Measurements from ENCODE around the gene TMC4. TPM values are rescaled to one million over a fixed set of nuclear protein-coding genes. Genes with fewer than 3 reads are reported as not detected.

TMC4 gene
- polyA plus RNA-seq, 4 donors, result 27.1 to 48.0 (median 36.6) TPM

- DNase-seq (ENCODE audit: low read depth in 4 of 4, low spot score in 2 of 4), result no peak
These were observed 16.0 kb downstream of the TMC4 start for GRCh38 chr19:54156953-54157352.

GRCh38 chr19:54156490-54156889 is 16.5 kb downstream of the TMC4 start:
- no peak for DNase-seq (ENCODE audit: low read depth in 4 of 4, low spot score in 2 of 4)

- no peak for DNase-seq (ENCODE audit: low read depth in 4 of 4, low spot score in 2 of 4)
These were observed 17.3 kb downstream of the TMC4 start for GRCh38 chr19:54155694-54156093.

GRCh38 chr19:54154603-54155345 is 18.2 kb downstream of the TMC4 start:
- no peak for DNase-seq (ENCODE audit: low read depth in 4 of 4, low spot score in 2 of 4)

- no peak for DNase-seq (ENCODE audit: low read depth in 4 of 4, low spot score in 2 of 4)
These were observed 19.1 kb downstream of the TMC4 start for GRCh38 chr19:54153731-54154326.

- DNase-seq (ENCODE audit: low read depth in 4 of 4, low spot score in 2 of 4), result no peak
These were observed 20.0 kb downstream of the TMC4 start for GRCh38 chr19:54152878-54153524.

GRCh38 chr19:54152267-54152666 is 20.7 kb downstream of the TMC4 start:
- DNase-seq (ENCODE audit: low read depth in 4 of 4, low spot score in 2 of 4), result no peak

DNA sequence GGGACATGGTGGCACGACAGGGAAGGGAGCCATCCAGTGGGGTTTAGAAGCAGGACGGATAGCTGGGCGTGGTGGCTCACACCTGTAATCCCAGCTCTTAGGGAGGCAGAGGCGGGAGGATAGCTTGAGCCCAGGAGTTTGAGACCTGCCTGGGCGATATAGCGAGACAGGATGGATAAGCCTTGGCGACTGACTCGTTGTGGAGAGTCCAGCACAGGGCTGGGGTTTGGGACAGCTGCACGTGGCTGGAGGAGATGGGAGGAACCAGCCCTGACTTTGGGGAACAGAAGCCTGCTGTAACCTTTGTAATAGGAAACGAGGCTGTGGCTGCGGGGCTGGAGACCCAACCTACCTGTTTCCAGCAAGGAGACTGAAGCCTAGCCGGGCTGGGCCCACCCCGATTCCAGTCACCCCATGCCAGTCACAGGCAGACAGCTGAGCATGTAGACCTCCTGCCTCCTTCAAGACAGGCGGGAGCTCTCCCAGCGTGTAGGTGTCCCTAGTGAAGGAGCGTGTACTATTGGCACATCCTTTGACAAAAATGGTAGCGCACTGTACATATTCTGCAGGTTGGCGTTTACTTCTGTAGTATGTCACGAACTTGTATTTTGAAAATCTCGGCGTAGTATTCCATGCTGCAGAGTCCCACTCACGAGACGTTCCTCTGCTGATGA is 21.5 kb downstream of the TMC4 start:
- DNase-seq (ENCODE audit: low read depth in 4 of 4, low spot score in 2 of 4), result no peak

GRCh38 chr19:54149021-54149812 is 23.7 kb downstream of the TMC4 start:
- no peak for DNase-seq (ENCODE audit: low read depth in 4 of 4, low spot score in 2 of 4)

- DNase-seq (ENCODE audit: low read depth in 4 of 4, low spot score in 2 of 4), result no peak
These were observed 24.8 kb downstream of the TMC4 start for GRCh38 chr19:54148158-54148557.

GRCh38 chr19:54147676-54148075 is 25.3 kb downstream of the TMC4 start:
- no peak for DNase-seq (ENCODE audit: low read depth in 4 of 4, low spot score in 2 of 4)

DNA sequence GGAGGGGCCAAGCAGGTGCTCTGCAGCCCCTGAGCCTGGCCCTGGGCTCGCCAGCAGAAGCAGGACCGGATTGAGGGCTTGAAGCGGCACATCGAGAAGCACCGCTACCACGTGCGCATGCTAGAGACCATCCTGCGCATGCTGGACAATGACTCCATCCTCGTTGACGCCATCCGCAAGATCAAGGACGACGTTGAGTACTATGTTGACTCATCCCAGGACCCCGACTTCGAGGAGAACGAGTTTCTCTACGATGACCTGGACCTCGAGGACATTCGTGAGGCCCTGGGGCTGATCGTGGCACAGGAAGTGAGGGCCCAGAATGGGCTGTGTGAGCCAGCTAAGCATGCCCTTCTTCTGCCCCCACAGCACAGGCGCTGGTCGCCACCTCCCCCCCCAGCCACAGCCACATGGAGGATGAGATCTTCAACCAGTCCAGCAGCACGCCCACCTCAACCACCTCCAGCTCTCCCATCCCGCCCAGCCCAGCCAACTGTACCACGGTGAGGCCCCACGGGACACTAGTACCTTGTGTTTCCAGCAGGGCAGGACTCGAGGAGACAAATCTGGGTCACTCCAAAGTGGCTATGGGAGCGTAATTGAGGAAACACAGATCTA is 27.3 kb downstream of the TMC4 start:
- no peak for DNase-seq (ENCODE audit: low read depth in 4 of 4, low spot score in 2 of 4)

- no peak for DNase-seq (ENCODE audit: low read depth in 4 of 4, low spot score in 2 of 4)
These were observed 30.7 kb downstream of the TMC4 start for GRCh38 chr19:54142166-54142780.

DNA sequence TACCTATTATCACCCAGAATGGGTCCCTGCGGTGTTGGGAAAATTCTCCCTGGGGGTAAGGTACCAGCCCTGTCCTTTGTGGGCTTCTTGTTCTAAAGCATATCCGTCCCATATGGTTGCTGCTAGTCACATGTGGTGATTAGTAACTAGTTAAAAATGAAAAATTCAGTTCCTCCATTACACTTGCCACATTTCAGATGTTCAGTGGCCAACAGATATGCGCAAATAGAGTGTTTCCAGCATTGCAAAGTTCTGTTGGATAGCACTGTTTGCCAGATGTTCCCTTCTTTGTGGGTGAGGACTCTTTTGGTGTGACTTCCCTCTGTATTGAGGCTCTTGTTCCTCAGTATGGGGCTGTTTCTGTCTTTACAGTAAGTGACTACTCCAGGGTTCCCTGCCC is 31.6 kb downstream of the TMC4 start:
- no peak for DNase-seq (ENCODE audit: low read depth in 4 of 4, low spot score in 2 of 4)

DNA sequence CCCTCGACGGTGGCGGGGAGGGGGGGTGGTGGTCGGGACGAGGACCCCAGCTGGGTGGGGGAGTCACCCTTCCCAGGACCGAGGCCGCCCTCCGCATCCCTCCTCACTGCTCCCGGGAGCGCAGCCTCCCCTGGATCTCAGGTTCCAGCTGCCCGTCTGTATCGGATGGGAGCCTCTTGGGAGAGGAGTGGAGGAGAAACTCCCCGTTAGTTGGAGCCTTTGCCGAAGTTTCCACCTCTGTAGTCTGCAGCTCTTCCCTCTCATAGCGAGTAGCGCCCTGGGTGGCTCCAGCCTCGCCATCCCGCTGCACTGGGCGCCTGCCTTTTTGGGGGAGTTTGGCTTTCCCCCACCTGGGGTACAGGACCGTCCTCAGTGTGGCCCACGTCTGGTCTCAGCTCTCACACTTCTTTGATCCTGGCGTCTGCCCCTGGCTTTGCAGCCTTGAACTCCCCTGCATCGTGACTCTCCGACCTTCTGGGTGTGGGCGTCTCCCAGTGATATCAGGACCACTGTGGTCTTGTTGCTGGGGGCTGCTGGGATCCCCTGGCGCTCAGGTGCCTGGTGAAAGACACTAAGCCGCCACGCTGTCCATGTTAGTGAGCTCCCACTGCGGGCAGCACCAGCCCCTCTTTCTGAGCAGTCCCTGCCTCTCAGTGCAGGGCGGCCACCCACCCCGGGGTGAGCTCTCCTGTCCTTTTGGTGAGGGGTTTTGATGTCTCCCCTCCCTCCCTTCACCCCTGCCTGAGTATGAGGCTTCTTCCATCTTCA is 34.3 kb downstream of the TMC4 start:
- DNase-seq (ENCODE audit: low read depth in 4 of 4, low spot score in 2 of 4), result no peak

- DNase-seq (ENCODE audit: low read depth in 4 of 4, low spot score in 2 of 4), result no peak
These were observed 35.1 kb downstream of the TMC4 start, which contains the start of gene CNOT3 for GRCh38 chr19:54137699-54138488. TSS of gene CNOT3 (plus strand) at chr19:54137762. CDS start at chr19:54142979, 5,217 bp downstream.

GRCh38 chr19:54136864-54137698 is 35.9 kb downstream of the TMC4 start:
- peak; percentile 98 to 100 (median 99) for DNase-seq (ENCODE audit: low read depth in 4 of 4, low spot score in 2 of 4)
